Activated CD8-positive, alpha-beta memory T cell treated with anti-CD3 and anti-CD28 coated beads for 1 hour (primary cell): ENCODE data around the gene ATP11B.

ENCODE experiments used
- DNase-seq, 2 donors: peaks; one replicate each; pipeline ENCODE4 v3.0.0-alpha.2; 2020; ENCODE audit warnings: low read depth in 1 of 2; ENCODE audit errors: extremely low read depth in 1 of 2

Gene ATP11B

GRCh38 chr3:182792901-182793662 is at the start of gene ATP11B:
TSS of gene ATP11B (plus strand) at chr3:182793504. CDS start at chr3:182793760, 256 bp downstream.
- peak; percentile 38 to 75 for DNase-seq

GRCh38 chr3:182746959-182747358 is 46.3 kb upstream of the ATP11B start:
- no peak for DNase-seq

- no peak for DNase-seq
Measured at GRCh38 chr3:182755308-182755707, 38.0 kb upstream of the ATP11B start.

- DNase-seq: no peak
Measured at GRCh38 chr3:182755712-182756111, 37.6 kb upstream of the ATP11B start.

GRCh38 chr3:182760576-182761164 is 32.6 kb upstream of the ATP11B start:
- no peak for DNase-seq

- no peak for DNase-seq
Measured at GRCh38 chr3:182763896-182764295, 29.4 kb upstream of the ATP11B start.

GRCh38 chr3:182765287-182765686 is 28.0 kb upstream of the ATP11B start:
- no peak for DNase-seq

GRCh38 chr3:182766099-182766498 is 27.2 kb upstream of the ATP11B start:
- no peak for DNase-seq

- DNase-seq: no peak
Measured at GRCh38 chr3:182768413-182768812, 24.9 kb upstream of the ATP11B start.

GRCh38 chr3:182769673-182770072 is 23.6 kb upstream of the ATP11B start:
- no peak for DNase-seq

GRCh38 chr3:182782149-182782548 is 11.2 kb upstream of the ATP11B start:
- no peak for DNase-seq

GRCh38 chr3:182783106-182783505 is 10.2 kb upstream of the ATP11B start:
- DNase-seq: no peak

GRCh38 chr3:182784542-182784941 is 8.8 kb upstream of the ATP11B start:
- no peak for DNase-seq

- no peak for DNase-seq
Measured at GRCh38 chr3:182785142-182785541, 8.2 kb upstream of the ATP11B start.

- DNase-seq: no peak
Measured at GRCh38 chr3:182785756-182786155, 7.5 kb upstream of the ATP11B start.

- no peak for DNase-seq
Measured at GRCh38 chr3:182786564-182787196, 6.6 kb upstream of the ATP11B start.

GRCh38 chr3:182787302-182788036 is 5.8 kb upstream of the ATP11B start:
- DNase-seq: no peak

GRCh38 chr3:182789371-182789770 is 3.9 kb upstream of the ATP11B start:
- no peak for DNase-seq

- DNase-seq: no peak
Measured at GRCh38 chr3:182790612-182791011, 2.7 kb upstream of the ATP11B start.

GRCh38 chr3:182793663-182794454 is 555 bp downstream of the ATP11B start:
- peak in 1 of 2 donors; percentile 13 for DNase-seq
